ENCODE measurements around the gene ARHGAP25.
"Not testable (repeated sequence)": the region's sequence is repeated elsewhere in the genome, so short reads cannot be mapped to it uniquely, and the experiment has no call there.

The ARHGAP25 gene

DNA sequence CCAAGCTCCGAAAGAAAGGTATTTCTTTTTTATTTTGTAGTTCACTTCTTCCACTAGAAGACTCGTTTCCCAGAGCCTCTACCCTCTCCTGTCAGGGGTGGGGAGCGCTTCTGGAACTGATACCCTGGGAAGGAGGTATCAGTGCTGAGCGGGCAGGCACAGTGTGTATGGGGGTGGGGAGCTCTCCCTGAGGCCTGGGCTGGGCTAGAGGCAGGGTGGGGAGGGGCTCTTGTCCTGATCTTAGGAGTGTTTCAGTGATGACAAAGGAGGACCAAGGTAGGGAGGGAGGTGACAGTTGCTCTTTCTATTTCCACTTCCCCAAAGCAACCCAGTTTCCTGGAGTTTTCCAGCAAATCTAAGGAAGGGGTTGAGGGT lies 65.4 kb downstream of the ARHGAP25 start:
- DNase-seq (ENCODE audit: low spot score): no peak

- no peak for DNase-seq (ENCODE audit: low spot score)
Observed at GRCh38 chr2:68800517-68800916, 65.9 kb downstream of the ARHGAP25 start.

DNA sequence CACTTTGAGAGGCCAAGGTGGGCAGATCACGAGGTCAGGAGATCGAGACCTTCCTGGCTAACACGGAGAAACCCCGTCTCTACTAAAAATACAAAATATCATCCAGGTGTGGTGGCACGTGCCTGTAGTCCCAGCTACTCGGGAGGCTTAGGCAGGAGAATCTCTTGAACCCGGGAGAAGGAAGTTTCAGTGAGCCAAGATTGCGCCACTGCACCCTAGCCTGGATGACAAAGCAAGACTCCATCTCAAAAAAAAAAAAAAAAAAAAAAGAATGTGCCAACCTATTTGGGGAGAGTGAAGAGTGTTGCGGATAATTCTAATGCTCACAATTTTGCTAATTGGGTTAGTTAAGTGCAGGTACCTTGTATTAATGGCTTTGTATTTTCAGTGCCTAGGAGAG lies 67.5 kb downstream of the ARHGAP25 start:
- DNase-seq (ENCODE audit: low spot score): not testable (repeated sequence)

- no peak for DNase-seq (ENCODE audit: low spot score)
Observed at GRCh38 chr2:68805025-68805424, 70.4 kb downstream of the ARHGAP25 start.

DNA sequence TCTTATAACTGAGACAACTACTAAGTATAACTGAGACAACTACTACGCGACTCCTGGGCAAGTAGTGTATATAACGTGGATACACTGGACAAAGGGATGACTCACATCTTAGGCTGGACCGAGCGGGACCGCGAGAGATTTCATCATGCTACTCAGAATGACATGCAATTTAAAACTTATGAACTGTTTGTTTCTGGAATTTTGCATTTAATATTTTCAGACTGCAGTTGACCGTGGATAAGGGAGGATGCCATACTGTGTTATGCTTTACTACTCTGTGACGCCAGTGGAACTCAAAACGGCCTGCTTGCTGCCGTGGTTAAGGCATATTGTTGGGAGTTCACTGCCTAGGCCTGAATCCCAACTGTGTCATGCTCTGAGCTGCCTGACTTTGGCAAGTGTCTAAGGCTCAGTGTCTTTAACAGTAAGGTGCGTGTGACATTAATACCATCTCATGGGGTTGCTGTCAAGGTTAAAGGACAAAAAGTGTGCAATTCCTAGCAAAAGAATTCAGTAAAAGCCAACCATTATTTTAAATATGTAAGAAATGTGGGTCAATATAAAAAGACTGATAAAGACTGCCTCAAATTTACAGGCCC lies 72.0 kb downstream of the ARHGAP25 start:
- no peak for DNase-seq (ENCODE audit: low spot score)

DNA sequence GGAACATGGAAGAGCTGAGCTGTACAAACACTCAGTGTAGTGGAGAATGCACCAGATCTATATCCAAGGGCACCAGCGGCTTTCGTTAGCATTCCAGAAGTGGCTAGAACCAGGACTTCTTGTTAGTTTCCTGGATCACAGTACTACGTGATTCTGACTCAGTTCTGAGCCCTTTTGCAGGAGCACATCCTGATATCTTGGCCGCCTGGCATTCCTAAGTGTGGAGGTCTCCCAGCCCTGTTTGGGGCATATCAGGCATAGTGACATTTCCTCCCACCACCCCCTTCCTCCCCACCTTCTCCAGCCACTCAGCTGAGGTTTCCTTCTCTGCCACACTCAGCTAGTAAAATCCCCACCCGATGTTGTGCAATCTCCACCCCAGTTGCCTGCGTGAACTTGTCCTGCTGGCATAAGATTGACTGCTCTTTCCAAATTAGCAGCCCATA lies 73.2 kb downstream of the ARHGAP25 start:
- no peak for DNase-seq (ENCODE audit: low spot score)

- no peak for DNase-seq (ENCODE audit: low spot score)
Observed at GRCh38 chr2:68809324-68810240, 75.0 kb downstream of the ARHGAP25 start.

- DNase-seq (ENCODE audit: low spot score): no peak
Observed at GRCh38 chr2:68811364-68811763, 76.8 kb downstream of the ARHGAP25 start.

DNA sequence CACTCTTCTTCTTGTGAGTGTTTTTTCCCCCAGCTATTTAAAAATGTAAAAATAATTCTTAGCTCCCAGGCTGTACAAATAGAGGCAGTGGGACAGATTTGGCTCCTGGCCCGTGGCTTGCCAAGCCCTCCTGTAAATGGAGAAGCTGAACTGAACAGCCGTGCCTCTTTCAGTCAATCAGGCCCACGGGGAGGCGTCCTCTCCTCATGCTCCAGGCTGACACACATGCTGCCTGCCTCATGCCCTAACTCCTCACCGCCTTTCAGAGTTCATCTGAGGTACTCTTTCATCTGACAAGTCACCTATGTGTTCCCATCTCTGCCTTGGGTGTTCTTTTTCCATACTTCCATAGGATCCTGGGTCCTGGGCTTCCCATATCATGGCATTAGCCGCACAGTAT lies 77.6 kb downstream of the ARHGAP25 start:
- no peak for DNase-seq (ENCODE audit: low spot score)

- no peak for DNase-seq (ENCODE audit: low spot score)
Observed at GRCh38 chr2:68813596-68813995, 79.0 kb downstream of the ARHGAP25 start.

DNA sequence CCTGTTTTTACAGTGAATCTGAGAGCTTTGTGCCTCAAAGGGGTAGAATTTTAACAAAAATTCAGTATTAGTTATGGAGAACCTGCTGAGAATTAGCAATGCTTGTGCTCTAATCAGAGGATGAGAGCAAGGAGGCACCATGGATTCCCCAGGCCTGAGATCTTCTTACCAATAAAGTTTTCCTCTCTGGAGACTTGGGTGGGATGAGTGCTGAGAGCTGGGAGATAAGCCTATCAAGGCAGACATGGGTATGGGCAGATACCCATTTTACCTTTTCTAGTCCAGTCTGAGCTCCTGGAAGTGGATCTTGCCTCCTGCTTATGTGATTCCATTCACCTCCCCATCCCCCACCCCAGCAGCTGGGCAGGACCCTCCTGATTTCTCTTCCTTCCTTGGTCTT lies 82.7 kb downstream of the ARHGAP25 start:
- DNase-seq (ENCODE audit: low spot score): no peak

DNA sequence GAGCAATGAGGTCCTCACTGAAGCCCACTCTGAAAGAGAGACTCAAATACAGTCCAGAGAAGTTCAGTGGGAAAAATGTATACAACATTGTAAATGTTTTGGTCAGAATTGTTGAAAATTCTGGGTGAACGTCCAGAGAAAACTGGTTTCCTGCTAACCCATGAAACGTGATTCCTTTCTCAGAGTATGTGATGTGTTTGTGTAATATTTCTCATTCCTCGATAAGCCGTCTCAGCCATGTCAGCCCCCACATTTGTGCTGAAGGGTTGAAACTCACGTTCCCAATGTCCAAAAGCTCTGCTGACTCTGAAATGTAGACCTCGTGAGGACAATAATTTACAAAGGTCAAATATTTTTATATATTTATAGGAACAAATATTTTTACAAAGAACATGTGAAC lies 84.9 kb downstream of the ARHGAP25 start:
- no peak for DNase-seq (ENCODE audit: low spot score)

- DNase-seq (ENCODE audit: low spot score): no peak
Observed at GRCh38 chr2:68822207-68822872, 87.7 kb downstream of the ARHGAP25 start.

DNA sequence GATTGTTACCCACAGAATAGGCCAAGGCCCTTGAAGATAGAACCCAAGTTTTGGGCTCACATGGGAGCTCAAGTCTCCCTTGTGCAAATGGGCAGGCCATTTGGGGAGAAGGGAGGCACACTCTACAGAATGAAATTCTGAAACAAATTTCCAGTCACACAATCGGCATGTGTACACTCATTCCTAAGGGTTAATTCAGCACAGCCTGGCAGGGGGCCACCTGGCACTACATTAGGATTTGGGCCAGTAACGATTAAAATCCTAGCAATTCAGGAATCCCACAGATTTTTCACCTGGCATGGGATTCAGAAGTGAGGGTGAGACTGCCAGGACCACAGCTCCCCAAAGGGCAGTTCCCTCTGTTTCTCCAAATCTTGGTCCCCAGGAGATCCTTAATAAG lies 90.2 kb downstream of the ARHGAP25 start:
- DNase-seq (ENCODE audit: low spot score): peak; percentile 44

DNA sequence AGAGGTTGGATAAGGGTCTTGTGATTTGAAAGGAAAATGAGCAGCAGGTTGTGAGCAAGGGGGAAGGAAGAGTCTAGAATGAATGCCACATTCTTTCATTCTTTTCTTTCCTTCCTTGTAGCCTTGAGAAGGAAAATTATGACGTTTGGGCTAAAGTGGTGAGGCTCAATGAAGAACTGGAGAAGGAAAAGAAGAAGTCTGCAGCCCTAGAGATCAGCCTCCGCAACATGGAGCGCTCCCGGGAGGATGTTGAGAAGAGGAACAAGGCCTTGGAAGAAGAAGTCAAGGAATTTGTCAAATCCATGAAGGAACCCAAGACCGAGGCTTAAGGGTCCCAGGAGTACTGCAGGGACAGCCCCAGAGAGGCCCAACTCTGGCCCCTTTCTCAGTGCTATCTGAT lies 91.3 kb downstream of the ARHGAP25 start:
- no peak for DNase-seq (ENCODE audit: low spot score)

DNA sequence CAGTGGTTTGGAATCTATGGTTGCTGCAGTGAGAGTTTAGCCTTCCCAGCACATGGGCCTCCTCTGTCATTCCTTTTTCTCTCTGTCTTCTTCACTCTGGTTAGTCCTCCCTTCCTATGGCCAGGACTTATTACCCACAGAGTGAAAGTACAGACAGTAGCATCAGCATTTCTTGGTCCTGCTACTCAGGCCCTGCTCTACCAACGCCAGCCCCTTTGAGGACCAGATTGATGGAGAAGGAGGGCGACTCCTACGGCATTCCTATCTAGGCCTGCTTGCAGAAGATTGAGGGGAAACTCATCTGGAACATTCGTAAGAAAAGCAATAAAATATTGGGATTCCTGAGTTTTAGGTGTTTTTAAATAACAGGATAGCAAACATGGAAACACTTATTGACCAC lies 93.1 kb downstream of the ARHGAP25 start:
- DNase-seq (ENCODE audit: low spot score): no peak

DNA sequence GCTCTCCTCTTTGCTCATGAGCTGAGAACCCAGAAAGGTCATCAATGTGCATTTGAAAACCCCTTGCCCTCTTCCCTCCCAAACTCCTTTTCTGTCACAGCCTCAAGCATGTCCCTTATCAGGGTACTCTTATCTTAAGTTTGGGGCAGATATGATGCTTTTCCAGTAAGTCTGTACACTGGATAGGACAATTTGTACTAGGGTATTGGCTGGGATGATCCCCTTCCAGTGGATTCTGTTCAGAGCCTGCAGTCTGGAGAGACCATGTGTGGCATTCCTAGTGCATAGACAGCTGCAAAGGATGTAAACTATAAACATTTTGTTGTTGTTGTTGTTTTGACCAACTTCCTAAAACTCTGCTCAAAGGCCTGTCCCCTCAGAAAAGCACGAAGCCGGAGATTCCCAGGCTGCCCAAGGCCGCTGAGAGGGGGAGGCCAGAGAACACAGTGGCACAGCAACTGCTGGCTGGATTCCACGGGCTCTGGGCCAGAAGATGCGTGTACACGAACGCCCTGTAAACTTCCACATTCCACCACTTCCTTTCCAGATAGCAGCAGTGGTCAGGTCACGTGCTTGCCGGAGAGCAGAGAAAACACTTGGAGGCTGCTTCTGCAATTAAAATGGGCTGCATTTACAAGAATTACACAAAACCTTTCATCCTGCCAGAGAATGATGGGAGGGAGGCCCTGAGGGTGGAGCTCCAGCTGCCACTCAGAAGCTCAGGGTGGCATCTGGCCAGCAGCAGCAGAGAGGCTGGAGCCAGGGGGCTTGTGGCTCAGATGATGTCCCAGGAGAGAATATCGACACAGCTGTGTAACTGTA lies 94.5 kb downstream of the ARHGAP25 start:
- peak; percentile 93 for DNase-seq (ENCODE audit: low spot score)

GRCh38 chr2:68829749-68830148 lies 95.1 kb downstream of the ARHGAP25 start:
- DNase-seq (ENCODE audit: low spot score): no peak

- peak; percentile 46 for DNase-seq (ENCODE audit: low spot score)
Observed at GRCh38 chr2:68831686-68832232, 97.1 kb downstream of the ARHGAP25 start.

- peak; percentile 57 for DNase-seq (ENCODE audit: low spot score)
Observed at GRCh38 chr2:68832233-68832869, 97.7 kb downstream of the ARHGAP25 start.

- no peak for DNase-seq (ENCODE audit: low spot score)
Observed at GRCh38 chr2:68833162-68833561, 98.6 kb downstream of the ARHGAP25 start.
